HCT116 (cell line): ENCODE data around the gene JAK3.

Experiments
- POLR2A ChIP-seq: IDR thresholded peaks from 2 replicates; pipeline ENCODE4 v1.7.0; 2011; ENCODE audit warnings: borderline replicate concordance; ENCODE audit not compliant: insufficient read depth, insufficient read length; ENCODE audit errors: extremely low read depth
- POLR2AphosphoS5 ChIP-seq: IDR thresholded peaks from 2 replicates; pipeline ENCODE4 v1.6.1; 2011; ENCODE audit warnings: mild to moderate bottlenecking, low read depth, low read length, moderate library complexity
- TCF7L2 ChIP-seq: IDR thresholded peaks from 2 replicates; pipeline ENCODE4 v1.7.0; 2011; ENCODE audit warnings: borderline replicate concordance, inconsistent platforms; ENCODE audit not compliant: insufficient read depth, insufficient read length; ENCODE audit errors: extremely low read depth
- TF ChIP-seq, protein P1 (sequence below), 3 experiments: fragments of 200-600 bp in 1 of 3; sonication (generic) in 1 of 3; IDR thresholded peaks in 2 of 3; conservative IDR thresholded peaks in 1 of 3; 2 replicates each; pipeline ENCODE4 v1.5.1; 2012 to 2017; ENCODE audit warnings: low read depth in 2 of 3, low read length in 2 of 3, antibody characterized with exemption in 1 of 3, borderline replicate concordance in 1 of 3, control low read depth in 1 of 3, mild to moderate bottlenecking in 1 of 3, mixed read lengths in 1 of 3, mixed run types in 1 of 3, moderate library complexity in 1 of 3; ENCODE audit not compliant: insufficient read depth in 1 of 3

DNA sequence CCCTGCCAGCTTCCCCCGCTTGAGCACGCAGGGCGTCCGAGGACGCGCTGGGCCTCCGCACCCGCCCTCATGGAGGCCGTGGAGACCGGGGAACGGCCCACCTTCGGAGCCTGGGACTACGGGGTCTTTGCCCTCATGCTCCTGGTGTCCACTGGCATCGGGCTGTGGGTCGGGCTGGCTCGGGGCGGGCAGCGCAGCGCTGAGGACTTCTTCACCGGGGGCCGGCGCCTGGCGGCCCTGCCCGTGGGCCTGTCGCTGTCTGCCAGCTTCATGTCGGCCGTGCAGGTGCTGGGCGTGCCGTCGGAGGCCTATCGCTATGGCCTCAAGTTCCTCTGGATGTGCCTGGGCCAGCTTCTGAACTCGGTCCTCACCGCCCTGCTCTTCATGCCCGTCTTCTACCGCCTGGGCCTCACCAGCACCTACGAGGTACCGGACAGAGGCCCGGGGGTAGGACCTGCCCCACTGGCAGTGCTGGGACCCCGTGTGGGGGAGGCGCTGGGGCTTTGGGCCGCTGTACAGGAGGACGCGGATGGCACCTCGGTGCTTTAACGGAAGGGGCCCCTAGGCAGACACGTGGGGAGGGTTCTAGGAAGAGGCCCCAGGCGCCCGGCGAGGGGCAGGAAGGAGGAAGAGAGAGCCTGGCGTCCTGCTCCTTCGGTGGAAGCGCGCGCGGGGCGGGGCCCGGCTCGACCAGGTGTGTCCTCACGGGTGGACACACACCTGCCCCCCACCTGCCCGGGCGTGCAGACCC lies 24.6 kb upstream of the JAK3 start:
- TF ChIP-seq TCF7L2: no peak
- TF ChIP-seq, protein P1, sequence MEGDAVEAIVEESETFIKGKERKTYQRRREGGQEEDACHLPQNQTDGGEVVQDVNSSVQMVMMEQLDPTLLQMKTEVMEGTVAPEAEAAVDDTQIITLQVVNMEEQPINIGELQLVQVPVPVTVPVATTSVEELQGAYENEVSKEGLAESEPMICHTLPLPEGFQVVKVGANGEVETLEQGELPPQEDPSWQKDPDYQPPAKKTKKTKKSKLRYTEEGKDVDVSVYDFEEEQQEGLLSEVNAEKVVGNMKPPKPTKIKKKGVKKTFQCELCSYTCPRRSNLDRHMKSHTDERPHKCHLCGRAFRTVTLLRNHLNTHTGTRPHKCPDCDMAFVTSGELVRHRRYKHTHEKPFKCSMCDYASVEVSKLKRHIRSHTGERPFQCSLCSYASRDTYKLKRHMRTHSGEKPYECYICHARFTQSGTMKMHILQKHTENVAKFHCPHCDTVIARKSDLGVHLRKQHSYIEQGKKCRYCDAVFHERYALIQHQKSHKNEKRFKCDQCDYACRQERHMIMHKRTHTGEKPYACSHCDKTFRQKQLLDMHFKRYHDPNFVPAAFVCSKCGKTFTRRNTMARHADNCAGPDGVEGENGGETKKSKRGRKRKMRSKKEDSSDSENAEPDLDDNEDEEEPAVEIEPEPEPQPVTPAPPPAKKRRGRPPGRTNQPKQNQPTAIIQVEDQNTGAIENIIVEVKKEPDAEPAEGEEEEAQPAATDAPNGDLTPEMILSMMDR (IDR thresholded peaks at IDR 0.05 in 2 of 3, conservative IDR thresholded peaks at IDR 0.05 in 1 of 3; ENCODE audit: borderline replicate concordance in 1 of 3, insufficient read depth in 1 of 3, low read depth in 2 of 3, low read length in 2 of 3): no peak
- no peak for TF ChIP-seq POLR2AphosphoS5
- no peak for TF ChIP-seq POLR2A
